Neural progenitor cell (in vitro differentiated cells): ENCODE results near the gene C19orf67. TPM values are rescaled to one million over a fixed set of nuclear protein-coding genes. Genes with fewer than 3 reads are reported as not detected.
"Not testable (repeated sequence)": the region's sequence is repeated elsewhere in the genome, so short reads cannot be mapped to it uniquely, and the experiment has no call there.

ENCODE experiments used
- DNase-seq: peaks from one replicate; pipeline ENCODE4 v3.0.0-alpha.2; 2016; ENCODE audit warnings: low spot score
- H2AFZ ChIP-seq: fragments of 200-600 bp; sonication (generic); replicated peaks from 2 replicates; pipeline ENCODE4 v1.6.1; 2016; ENCODE audit warnings: antibody characterized with exemption
- H3F3A ChIP-seq: fragments of 200-600 bp; sonication (generic); 2 replicates; pipeline ENCODE4 v1.6.1; 2016; ENCODE audit warnings: antibody characterized with exemption, low read depth
- H3K27ac ChIP-seq: fragments of 200-600 bp; sonication (generic); 2 replicates; pipeline ENCODE4 v1.5.1; 2016; ENCODE audit warnings: mild to moderate bottlenecking
- H3K27me3 ChIP-seq: fragments of 200-600 bp; sonication (generic); 2 replicates; pipeline ENCODE4 v1.6.1; 2016; ENCODE audit warnings: mild to moderate bottlenecking, moderate library complexity
- H3K36me3 ChIP-seq: fragments of 200-600 bp; sonication (generic); 2 replicates; pipeline ENCODE4 v1.5.1; 2016
- H3K4me1 ChIP-seq: fragments of 200-600 bp; sonication (generic); 2 replicates; pipeline ENCODE4 v1.6.1; 2016; ENCODE audit warnings: mixed run types
- H3K4me2 ChIP-seq: fragments of 200-600 bp; sonication (generic); 2 replicates; pipeline ENCODE4 v1.6.1; 2016
- H3K4me3 ChIP-seq: fragments of 200-600 bp; sonication (generic); 2 replicates; pipeline ENCODE4 v1.5.1; 2016
- H3K79me2 ChIP-seq: fragments of 200-600 bp; sonication (generic); 2 replicates; pipeline ENCODE4 v1.6.1; 2016; ENCODE audit warnings: low read depth
- H3K9ac ChIP-seq: fragments of 200-600 bp; sonication (generic); 2 replicates; pipeline ENCODE4 v1.6.1; 2016
- H3K9me3 ChIP-seq: fragments of 200-600 bp; sonication (generic); 2 replicates; pipeline ENCODE4 v1.5.1; 2016; ENCODE audit warnings: low read depth
- H4K20me1 ChIP-seq: fragments of 200-600 bp; sonication (generic); 2 replicates; pipeline ENCODE4 v1.6.1; 2016; ENCODE audit warnings: low read depth
- H3K27ac Mint-ChIP-seq: 3 replicates; pipeline ENCODE4 v1.8.0; 2021; ENCODE audit warnings: mixed read lengths
- H3K27me3 Mint-ChIP-seq: 2 replicates; pipeline ENCODE4 v1.8.0; 2022; ENCODE audit warnings: low read depth, mild to moderate bottlenecking, inconsistent platforms, moderate library complexity, mixed read lengths; ENCODE audit not compliant: insufficient read depth
- H3K36me3 Mint-ChIP-seq: 3 replicates; pipeline ENCODE4 v1.8.0; 2021; ENCODE audit warnings: mixed read lengths
- H3K4me1 Mint-ChIP-seq: 3 replicates; pipeline ENCODE4 v1.8.0; 2021; ENCODE audit warnings: mixed read lengths
- H3K4me3 Mint-ChIP-seq: 3 replicates; pipeline ENCODE4 v1.8.0; 2021; ENCODE audit warnings: mild to moderate bottlenecking, moderate library complexity, mixed read lengths
- H3K9me3 Mint-ChIP-seq: 3 replicates; pipeline ENCODE4 v1.8.0; 2020; ENCODE audit warnings: mixed read lengths
- EZH2 ChIP-seq: fragments of 200-600 bp; sonication (generic); IDR thresholded peaks from 2 replicates; pipeline ENCODE4 v1.6.1; 2017; ENCODE audit warnings: antibody characterized with exemption, mild to moderate bottlenecking, moderate library complexity
- EZH2phosphoT487 ChIP-seq: fragments of 200-600 bp; sonication (generic); IDR thresholded peaks from 2 replicates; pipeline ENCODE4 v1.6.1; 2017; ENCODE audit warnings: antibody characterized with exemption
- total RNA-seq: library from RNA; depleted of rRNA; stranded (reverse); fragments of >200 nt; gene quantifications from 2 replicates; pipeline ENCODE4 v1.2.3, GENCODE V29; 2015; ENCODE audit warnings: low replicate concordance
- TF ChIP-seq, protein P1 (sequence below): fragments of 200-600 bp; sonication (generic); IDR thresholded peaks from 2 replicates; pipeline ENCODE4 v1.5.1; 2017; ENCODE audit warnings: antibody characterized with exemption, mild to moderate bottlenecking

The C19orf67 gene
- total RNA-seq, 1 donor from 2014 or later: not detected

DNA sequence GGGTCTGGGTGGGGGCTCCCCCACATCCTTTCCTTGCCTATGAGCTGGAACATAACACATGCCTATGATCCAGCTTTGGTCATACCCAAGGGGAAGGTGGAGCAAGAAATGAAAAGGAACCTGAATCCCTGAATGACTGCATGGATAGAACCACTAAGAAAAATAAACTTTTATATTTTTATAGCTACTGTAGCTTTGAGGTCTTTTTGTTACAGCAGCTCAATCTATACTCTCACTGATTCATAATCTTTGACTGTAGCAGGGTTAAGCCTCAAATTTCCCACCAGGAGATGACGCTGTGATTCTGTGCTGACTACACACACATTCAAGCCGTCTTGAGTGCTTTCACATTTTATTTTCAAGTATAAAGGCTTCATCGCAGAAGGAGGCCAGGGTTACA is 32.6 kb downstream of the C19orf67 start:
- Histone ChIP-seq H3K4me3 (no peak overlapping the region), H3K36me3 (no peaks in the 10 kb centered on the region), H3K9ac (no peak overlapping the region), H3K27ac (no peak overlapping the region), H2AFZ (no peak overlapping the region), H3K79me2 (no peaks in the 10 kb centered on the region), H3K27me3 (peaks cover 14% of the 10 kb centered on the region), H4K20me1 (no peaks in the 10 kb centered on the region), H3K9me3 (no peaks in the 10 kb centered on the region), H3K4me1 (no peaks in the 10 kb centered on the region), H3F3A (peaks cover 18% of the 10 kb centered on the region), H3K4me2 (no peak overlapping the region)
- peaks cover 24% of the 10 kb centered on the region for H3K27me3 Mint-ChIP-seq
- peaks cover 11% of the 10 kb centered on the region for H3K4me1 Mint-ChIP-seq
- TF ChIP-seq, protein P1, sequence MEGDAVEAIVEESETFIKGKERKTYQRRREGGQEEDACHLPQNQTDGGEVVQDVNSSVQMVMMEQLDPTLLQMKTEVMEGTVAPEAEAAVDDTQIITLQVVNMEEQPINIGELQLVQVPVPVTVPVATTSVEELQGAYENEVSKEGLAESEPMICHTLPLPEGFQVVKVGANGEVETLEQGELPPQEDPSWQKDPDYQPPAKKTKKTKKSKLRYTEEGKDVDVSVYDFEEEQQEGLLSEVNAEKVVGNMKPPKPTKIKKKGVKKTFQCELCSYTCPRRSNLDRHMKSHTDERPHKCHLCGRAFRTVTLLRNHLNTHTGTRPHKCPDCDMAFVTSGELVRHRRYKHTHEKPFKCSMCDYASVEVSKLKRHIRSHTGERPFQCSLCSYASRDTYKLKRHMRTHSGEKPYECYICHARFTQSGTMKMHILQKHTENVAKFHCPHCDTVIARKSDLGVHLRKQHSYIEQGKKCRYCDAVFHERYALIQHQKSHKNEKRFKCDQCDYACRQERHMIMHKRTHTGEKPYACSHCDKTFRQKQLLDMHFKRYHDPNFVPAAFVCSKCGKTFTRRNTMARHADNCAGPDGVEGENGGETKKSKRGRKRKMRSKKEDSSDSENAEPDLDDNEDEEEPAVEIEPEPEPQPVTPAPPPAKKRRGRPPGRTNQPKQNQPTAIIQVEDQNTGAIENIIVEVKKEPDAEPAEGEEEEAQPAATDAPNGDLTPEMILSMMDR: no peak
- no peak for DNase-seq
- H3K27ac Mint-ChIP-seq: no peak overlapping the region
- H3K9me3 Mint-ChIP-seq: no peaks in the 10 kb centered on the region
- no peaks in the 10 kb centered on the region for H3K36me3 Mint-ChIP-seq
- H3K4me3 Mint-ChIP-seq: no peak overlapping the region

DNA sequence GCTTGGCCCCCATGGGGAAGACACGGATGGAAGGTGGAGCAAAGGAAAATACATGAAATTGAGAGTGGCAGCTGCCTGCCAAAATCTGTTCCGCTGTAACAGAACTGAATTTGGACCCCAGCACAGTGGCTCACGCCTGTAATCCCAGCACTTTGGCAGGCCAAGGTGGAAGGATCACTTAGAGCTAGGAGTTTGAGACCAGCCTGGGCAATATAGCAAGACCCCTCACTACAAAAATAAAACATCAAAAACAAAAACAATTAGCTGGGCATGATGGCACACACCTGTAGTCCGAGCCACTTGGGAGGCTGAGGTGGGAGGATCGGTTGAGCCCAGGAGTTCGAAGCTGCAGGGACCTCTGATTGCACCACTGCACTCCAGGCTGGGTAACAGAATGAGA is 33.1 kb downstream of the C19orf67 start:
- H3K4me3 Mint-ChIP-seq: no peak overlapping the region
- H2AFZ ChIP-seq: no peak overlapping the region
- H3K79me2 ChIP-seq: no peaks in the 10 kb centered on the region
- H3F3A ChIP-seq: peaks cover 13% of the 10 kb centered on the region
- H3K36me3 ChIP-seq: no peaks in the 10 kb centered on the region
- no peaks in the 10 kb centered on the region for H3K36me3 Mint-ChIP-seq
- H3K27me3 ChIP-seq: peaks cover 9% of the 10 kb centered on the region
- H3K27ac Mint-ChIP-seq: no peak overlapping the region
- no peaks in the 10 kb centered on the region for H3K4me1 ChIP-seq
- H3K4me3 ChIP-seq: no peak overlapping the region
- H3K9ac ChIP-seq: no peak overlapping the region
- no peak overlapping the region for H3K4me2 ChIP-seq
- no peak overlapping the region for H3K27ac ChIP-seq
- DNase-seq: no peak
- no peaks in the 10 kb centered on the region for H3K9me3 ChIP-seq
- TF ChIP-seq EZH2phosphoT487 (no peak), EZH2 (no peak)
- TF ChIP-seq, protein P1: no peak
- H3K4me1 Mint-ChIP-seq: peaks cover 7% of the 10 kb centered on the region
- H3K9me3 Mint-ChIP-seq: no peaks in the 10 kb centered on the region
- no peaks in the 10 kb centered on the region for H4K20me1 ChIP-seq
- H3K27me3 Mint-ChIP-seq: peaks cover 20% of the 10 kb centered on the region

- no peaks in the 10 kb centered on the region for H3K36me3 Mint-ChIP-seq
- no peak overlapping the region for H3K27ac ChIP-seq
- H3K4me1 Mint-ChIP-seq: peaks cover 6% of the 10 kb centered on the region
- DNase-seq: no peak
- peaks cover 5% of the 10 kb centered on the region for H3K27me3 ChIP-seq
- TF ChIP-seq, protein P1: no peak
- TF ChIP-seq EZH2phosphoT487 (no peak), EZH2 (no peak)
- H2AFZ ChIP-seq: no peak overlapping the region
- no peaks in the 10 kb centered on the region for H3K79me2 ChIP-seq
- H3K4me3 Mint-ChIP-seq: no peak overlapping the region
- no peak overlapping the region for H3K27ac Mint-ChIP-seq
- no peaks in the 10 kb centered on the region for H3K9me3 ChIP-seq
- H3K9me3 Mint-ChIP-seq: no peaks in the 10 kb centered on the region
- H3F3A ChIP-seq: peaks cover 9% of the 10 kb centered on the region
- H4K20me1 ChIP-seq: no peaks in the 10 kb centered on the region
- H3K4me2 ChIP-seq: no peak overlapping the region
- no peak overlapping the region for H3K4me3 ChIP-seq
- H3K36me3 ChIP-seq: no peaks in the 10 kb centered on the region
- H3K4me1 ChIP-seq: no peaks in the 10 kb centered on the region
- H3K27me3 Mint-ChIP-seq: peaks cover 18% of the 10 kb centered on the region
- no peak overlapping the region for H3K9ac ChIP-seq
Measured at GRCh38 chr19:14051980-14052379, 33.6 kb downstream of the C19orf67 start.

DNA sequence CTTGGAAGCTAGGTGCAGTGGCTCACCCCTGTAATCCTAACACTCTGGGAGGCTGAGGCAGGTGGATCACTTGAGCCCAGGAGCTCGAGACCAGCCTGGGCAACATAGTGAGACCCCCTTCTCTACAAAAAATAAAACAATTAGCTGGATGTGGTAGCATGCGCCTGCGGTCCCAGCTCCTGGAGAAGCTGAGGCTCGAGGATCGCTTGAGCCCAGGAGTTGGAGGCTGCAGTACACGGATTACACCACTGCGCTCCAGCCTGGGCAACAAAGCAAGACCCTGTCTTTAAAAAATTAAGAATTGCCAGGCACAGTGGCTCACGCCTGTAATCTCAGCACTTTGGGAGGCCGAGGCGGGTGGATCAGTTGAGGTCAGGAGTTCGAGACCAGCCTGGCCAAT is 34.6 kb downstream of the C19orf67 start:
- not testable (repeated sequence) for H3K4me3 ChIP-seq, H3K9ac ChIP-seq, H3K36me3 Mint-ChIP-seq, DNase-seq, H2AFZ ChIP-seq, H3K4me3 Mint-ChIP-seq, H3K9me3 Mint-ChIP-seq, H3K36me3 ChIP-seq, H3K4me1 Mint-ChIP-seq, H4K20me1 ChIP-seq, H3K9me3 ChIP-seq, H3K4me2 ChIP-seq, H3F3A ChIP-seq, H3K27me3 ChIP-seq, H3K27ac ChIP-seq, H3K27ac Mint-ChIP-seq, H3K79me2 ChIP-seq, H3K4me1 ChIP-seq
- peaks cover 18% of the 10 kb centered on the region for H3K27me3 Mint-ChIP-seq
